DMS153 (cell line): ENCODE measurements around the gene KIF26B.

Experiments used
- DNase-seq: peaks from one replicate; lab custom pipeline; 2025; lab: John Stamatoyannopoulos, UW

Gene KIF26B

GRCh38 chr1:245132771-245133170 is 22.0 kb upstream of the KIF26B start:
- DNase-seq, result no peak

GRCh38 chr1:245133995-245134715 is 20.6 kb upstream of the KIF26B start:
- DNase-seq, result no peak

GRCh38 chr1:245142171-245142798 is 12.5 kb upstream of the KIF26B start:
- DNase-seq, result no peak

GRCh38 chr1:245142976-245143375 is 11.8 kb upstream of the KIF26B start:
- no peak for DNase-seq

- no peak for DNase-seq
These were observed 10.9 kb upstream of the KIF26B start for GRCh38 chr1:245143849-245144248.

- no peak for DNase-seq
These were observed 6.7 kb upstream of the KIF26B start for GRCh38 chr1:245148069-245148468.

GRCh38 chr1:245148861-245149260 is 5.9 kb upstream of the KIF26B start:
- no peak for DNase-seq

- peak; percentile 45 for DNase-seq
These were observed 1.7 kb upstream of the KIF26B start for GRCh38 chr1:245153081-245153551.

- DNase-seq, result no peak
These were observed 995 bp upstream of the KIF26B start for GRCh38 chr1:245153552-245154428.

- no peak for DNase-seq
These were observed 671 bp downstream of the KIF26B start for GRCh38 chr1:245155272-245156040.

- peak; percentile 91 for DNase-seq
These were observed 1.4 kb downstream of the KIF26B start for GRCh38 chr1:245156041-245156735.

- peak; percentile 83 for DNase-seq
These were observed 2.1 kb downstream of the KIF26B start for GRCh38 chr1:245156736-245157505.

GRCh38 chr1:245158913-245159312 is 4.1 kb downstream of the KIF26B start:
- no peak for DNase-seq

- no peak for DNase-seq
These were observed 5.5 kb downstream of the KIF26B start for GRCh38 chr1:245160288-245160687.

- no peak for DNase-seq
These were observed 6.1 kb downstream of the KIF26B start for GRCh38 chr1:245160741-245161400.

GRCh38 chr1:245161866-245162265 is 7.1 kb downstream of the KIF26B start:
- no peak for DNase-seq

GRCh38 chr1:245166471-245166885 is 11.7 kb downstream of the KIF26B start:
- DNase-seq, result no peak

GRCh38 chr1:245168086-245168485 is 13.3 kb downstream of the KIF26B start:
- DNase-seq, result peak; percentile 64

GRCh38 chr1:245168906-245169305 is 14.1 kb downstream of the KIF26B start:
- peak; percentile 25 for DNase-seq

- DNase-seq, result peak; percentile 43
These were observed 14.6 kb downstream of the KIF26B start for GRCh38 chr1:245169376-245169775.
